ENCODE results near the gene NECTIN1.

DNA sequence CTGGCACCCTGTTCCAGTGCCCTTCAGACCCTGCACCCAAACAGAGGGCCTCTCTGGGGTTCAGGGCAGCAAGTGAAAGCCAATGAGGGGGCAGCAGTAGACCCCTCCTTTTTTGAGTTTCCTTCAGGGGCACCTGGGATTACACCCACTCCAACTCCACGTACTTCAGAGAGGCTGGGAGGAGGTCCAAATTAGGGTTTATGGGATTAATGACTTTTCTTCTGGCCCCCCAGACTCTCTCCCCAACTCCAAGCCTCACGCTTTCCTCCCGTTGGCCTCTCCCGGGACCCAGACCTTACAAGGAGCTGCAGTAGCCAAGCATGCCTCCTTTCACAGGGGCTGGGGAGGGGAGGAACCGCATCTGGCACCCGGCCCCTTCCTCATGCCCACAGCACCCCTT is 101.7 kb downstream of the NECTIN1 start:
- TF ChIP-seq, protein P1, sequence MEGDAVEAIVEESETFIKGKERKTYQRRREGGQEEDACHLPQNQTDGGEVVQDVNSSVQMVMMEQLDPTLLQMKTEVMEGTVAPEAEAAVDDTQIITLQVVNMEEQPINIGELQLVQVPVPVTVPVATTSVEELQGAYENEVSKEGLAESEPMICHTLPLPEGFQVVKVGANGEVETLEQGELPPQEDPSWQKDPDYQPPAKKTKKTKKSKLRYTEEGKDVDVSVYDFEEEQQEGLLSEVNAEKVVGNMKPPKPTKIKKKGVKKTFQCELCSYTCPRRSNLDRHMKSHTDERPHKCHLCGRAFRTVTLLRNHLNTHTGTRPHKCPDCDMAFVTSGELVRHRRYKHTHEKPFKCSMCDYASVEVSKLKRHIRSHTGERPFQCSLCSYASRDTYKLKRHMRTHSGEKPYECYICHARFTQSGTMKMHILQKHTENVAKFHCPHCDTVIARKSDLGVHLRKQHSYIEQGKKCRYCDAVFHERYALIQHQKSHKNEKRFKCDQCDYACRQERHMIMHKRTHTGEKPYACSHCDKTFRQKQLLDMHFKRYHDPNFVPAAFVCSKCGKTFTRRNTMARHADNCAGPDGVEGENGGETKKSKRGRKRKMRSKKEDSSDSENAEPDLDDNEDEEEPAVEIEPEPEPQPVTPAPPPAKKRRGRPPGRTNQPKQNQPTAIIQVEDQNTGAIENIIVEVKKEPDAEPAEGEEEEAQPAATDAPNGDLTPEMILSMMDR (IDR thresholded peaks at IDR 0.05; ENCODE audit: low read depth, low read length): no peak
- TF ChIP-seq EZH2phosphoT487 (IDR thresholded peaks at IDR 0.05; ENCODE audit: low read depth): no peak
